Stimulated activated CD8-positive, alpha-beta memory T cell treated with anti-CD3 and anti-CD28 coated beads, Interleukin-15, amount 100 ng/mL, for 1 hour (primary cell): Measurements from ENCODE around the gene STK4.

Experiments used
- DNase-seq: peaks from one replicate; pipeline ENCODE4 v3.0.0-alpha.2; 2020; ENCODE audit warnings: low read depth

The STK4 gene

DNA sequence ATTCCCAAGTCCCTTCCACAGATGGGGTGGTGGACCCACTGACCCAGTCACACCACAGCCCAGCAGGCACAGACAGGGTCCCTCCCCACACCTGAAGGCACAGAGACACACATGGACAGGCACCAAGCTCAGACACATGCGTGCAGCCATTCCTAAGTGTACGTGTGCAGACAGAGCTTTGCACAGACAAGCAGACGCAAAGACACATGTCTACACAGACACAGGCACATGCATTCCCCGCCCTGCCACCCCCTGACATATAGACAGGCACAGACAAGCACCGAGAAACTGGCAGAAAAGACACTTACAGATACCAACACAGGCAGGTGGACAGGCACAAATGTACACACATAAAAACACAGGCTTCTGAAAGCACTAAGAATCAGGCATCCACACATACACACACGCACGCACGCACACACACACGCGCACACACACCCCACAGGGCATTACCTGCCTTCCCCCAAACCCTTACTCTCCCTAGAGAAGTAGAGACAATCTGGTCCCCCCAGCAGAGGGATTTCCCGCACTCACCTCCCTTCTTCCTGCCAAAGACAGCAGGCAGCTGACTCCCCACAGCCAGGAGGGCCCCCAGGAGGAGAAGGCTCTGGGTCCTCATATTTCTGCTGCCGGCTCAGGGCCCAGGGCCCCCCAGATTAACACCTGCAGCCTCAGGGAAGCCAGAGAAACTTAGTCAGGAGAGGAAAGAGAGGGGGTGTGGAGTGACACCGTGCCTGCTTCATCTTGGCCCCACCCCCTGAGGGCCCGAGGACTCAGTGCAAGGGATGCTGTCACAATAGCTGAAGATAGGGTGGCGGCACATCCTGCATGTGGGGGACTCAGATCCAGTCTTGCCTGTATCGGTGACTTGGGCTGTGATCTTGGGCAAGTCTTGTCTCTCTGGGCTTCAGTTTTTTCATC is 148.4 kb downstream of the STK4 start, which contains the start of gene WFDC5:
WFDC5 (minus strand) TSS at position 710 of the 921 bp plus-strand sequence; CDS start at position 619, 91 bp downstream.
- no peak for DNase-seq

DNA sequence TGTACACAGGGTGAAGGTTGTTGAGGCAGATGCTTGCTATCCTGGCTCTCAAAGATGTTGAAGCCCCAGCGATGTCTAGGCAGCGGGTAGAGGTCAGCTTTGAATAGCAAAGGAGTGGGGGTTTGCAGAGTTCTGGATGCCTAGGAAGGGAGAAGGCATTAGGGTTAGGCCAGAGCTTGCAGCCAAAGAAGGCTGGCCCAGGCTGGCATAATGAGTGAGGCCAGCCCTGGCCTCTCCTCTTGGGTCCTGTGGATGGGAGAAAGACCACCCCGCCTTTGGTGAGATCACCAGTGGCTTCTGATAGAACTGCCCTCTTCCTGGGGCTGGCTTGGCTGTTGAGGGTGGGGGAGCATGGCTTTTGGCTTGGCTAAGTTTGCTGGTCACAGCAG is 149.1 kb downstream of the STK4 start:
- DNase-seq: no peak

DNA sequence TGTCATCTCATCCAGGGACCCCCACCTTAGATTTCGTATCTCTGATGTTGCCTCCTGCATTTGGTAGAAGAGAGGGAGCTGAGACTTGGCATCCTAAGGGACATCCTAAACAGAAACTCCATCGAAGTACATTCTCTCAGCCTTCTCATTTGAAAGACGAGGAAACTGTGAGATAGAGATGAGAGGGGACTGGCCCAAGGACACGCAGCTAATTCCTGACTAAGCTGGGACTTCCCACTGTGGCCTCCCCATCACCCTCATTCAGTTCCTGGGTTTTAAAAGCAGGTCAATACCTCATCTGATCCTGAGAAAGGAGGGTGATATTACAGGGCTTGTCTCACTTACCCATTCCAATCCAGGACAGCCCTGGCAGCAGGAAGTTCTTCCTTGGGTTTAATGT is 149.5 kb downstream of the STK4 start:
- no peak for DNase-seq

DNA sequence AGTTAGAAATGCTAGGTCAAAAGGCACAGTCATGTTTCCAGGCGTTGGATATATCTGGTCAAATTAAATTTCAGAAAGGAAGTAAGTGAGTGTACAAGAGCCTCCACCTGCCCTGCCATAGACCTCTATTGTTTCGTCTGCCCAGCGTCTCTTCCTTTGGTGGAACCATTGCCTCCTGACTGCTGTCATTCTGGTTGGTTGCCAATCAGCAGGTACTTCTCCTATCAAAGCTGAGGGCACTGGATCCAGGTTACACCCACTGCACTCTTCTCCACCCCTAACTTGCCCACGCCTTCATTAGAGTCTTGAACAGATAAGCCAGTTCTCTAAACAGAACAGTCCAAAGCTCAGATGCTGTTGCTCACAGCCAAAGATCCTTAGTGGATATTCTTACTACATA is 151.3 kb downstream of the STK4 start:
- no peak for DNase-seq

DNA sequence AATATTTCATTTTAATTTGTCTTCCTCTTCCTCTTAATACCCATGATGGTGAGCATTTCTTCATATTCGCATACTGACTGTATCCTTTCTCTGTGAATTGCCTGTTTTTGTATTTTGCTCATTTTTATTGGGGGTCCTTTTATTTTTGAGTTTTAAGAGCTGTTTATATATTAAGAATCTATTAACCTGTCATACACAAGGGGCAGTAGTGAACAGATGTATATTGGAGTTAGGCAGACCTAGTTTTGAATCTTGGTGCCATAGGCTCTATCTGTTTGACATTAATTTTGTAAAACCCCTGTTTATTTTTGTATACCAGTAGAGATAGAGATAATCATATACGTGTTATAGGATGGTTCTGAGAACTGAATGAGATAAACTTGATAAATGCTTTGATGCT is 151.7 kb downstream of the STK4 start:
- no peak for DNase-seq

DNA sequence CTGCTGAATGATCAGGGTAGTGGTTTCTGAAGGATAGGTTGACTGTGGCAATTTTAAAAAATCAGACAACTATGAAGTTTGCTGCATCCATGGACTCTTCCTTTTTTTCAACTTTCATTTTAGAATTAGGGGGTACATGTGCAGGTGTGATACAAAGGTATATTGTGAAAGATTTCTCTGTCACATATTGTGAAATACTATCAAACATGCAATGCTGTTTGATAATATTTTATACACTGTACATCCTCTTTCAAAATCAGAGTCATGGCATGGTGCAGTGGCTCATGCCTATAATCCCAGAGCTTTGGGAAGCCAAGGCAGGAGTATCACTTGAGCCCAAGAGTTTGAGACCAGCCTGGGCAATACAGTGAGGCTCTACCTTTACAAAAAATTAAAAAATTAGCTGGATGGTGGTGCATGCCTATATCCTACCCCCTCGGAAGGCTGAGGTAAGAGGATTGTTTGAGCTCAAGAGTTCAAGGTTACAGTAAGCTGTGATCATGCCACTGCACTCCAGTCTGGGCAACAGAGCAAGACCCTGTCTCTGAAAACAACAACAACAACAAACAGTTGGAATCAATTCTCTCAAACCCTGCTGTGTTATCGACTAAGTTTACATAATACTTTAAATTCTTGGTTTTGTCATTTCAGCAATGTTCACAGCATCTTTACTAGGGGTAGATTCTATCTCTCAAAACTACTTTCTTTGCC is 153.4 kb downstream of the STK4 start:
- DNase-seq: no peak

DNA sequence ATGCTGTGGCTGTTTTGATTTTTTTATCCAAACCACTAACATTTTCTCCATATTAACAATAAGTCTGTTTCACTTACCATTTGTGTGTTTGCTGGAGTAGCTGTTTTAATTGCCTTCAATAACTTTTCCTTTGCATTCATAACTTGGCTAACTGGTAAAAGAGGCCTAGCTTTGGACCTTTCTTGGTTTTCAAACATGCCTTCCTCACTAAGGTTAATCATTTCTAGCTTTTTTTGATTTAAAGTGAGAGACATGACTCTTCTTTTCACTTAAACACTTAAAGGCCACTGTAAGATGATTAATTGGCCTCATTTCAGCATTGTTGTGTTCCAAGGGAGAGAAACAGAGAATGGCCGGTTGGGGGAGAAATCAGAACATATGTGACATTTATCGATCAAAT is 155.1 kb downstream of the STK4 start:
- no peak for DNase-seq

DNA sequence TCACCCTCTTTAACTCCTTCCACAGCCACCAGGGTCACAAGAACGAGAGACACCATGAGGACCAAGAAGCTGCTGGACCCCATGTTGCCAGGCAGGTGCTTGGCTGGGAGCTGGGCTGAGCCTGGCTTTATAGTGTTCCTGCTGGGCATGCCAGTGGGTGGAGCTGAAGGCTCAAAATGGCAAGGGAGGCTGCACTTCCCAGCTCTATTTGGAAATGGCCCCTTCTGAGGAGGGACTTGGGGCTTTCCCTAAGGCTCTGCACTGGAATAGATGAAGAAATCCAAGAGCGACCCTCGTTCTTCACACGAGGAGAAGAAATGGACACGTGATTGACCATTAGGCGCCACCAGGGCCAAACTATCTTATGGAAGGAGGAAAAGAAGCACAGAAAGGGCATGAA is 158.1 kb downstream of the STK4 start, which contains the start of gene WFDC12:
WFDC12 (minus strand) TSS at position 101 of the 400 bp plus-strand sequence; CDS start at position 83, 18 bp downstream.
- DNase-seq: no peak

DNA sequence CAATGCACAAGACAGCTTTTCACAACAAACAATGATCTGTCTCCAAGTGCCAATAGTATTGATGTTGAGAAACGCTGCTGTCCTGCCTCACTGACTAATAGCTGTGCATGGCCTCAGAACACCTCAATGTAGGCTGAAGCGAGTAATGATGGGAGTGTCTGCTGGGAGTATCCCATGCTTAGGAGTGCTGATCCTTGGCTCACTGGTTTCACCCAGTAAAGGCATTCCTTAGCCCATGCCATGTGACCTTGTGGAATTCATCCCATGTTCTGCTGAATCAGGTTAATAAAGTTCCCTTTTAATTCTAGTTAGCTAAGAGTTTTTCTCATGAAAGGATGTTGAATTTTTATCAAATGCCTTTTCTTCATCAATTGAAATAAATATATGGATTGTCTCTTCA is 161.8 kb downstream of the STK4 start:
- DNase-seq: no peak
